Measurements from ENCODE around the gene PDE11A. TPM values are rescaled to one million over a fixed set of nuclear protein-coding genes. Genes with fewer than 3 reads are reported as not detected.

PDE11A gene
- total and polyA plus RNA-seq, 9 donors: 0.15 to 2.0 (median 0.42) TPM; not detected in 1

- Histone ChIP-seq H3K27ac (no peak overlapping the region), H3K27me3 (no peaks in the 10 kb centered on the region), H3K9me3 (no peaks in the 10 kb centered on the region), H3K4me3 (no peak overlapping the region), H3K4me1 (ENCODE audit: insufficient read depth) (no peaks in the 10 kb centered on the region), H3K36me3 (no peaks in the 10 kb centered on the region)
- no peak for TF ChIP-seq EP300 (IDR thresholded peaks at IDR 0.05)
- TF ChIP-seq POLR2A (IDR thresholded peaks at IDR 0.05): no peak
- no peak for TF ChIP-seq CTCF (IDR thresholded peaks at IDR 0.05)
- DNase-seq: no peak
- WGBS, 3 donors: 88 to 95% (median 92%) methylated on average over 1 of the region's 1 CpG
- intact Hi-C loops (cut with DNase I): no loop called here
Observed at GRCh38 chr2:178066890-178067669, 5.5 kb downstream of the PDE11A start.

GRCh38 chr2:178066324-178066723, 6.3 kb downstream of the PDE11A start:
- TF ChIP-seq POLR2A (IDR thresholded peaks at IDR 0.05) (no peak), EP300 (IDR thresholded peaks at IDR 0.05) (no peak), CTCF (IDR thresholded peaks at IDR 0.05) (no peak)
- no peak for DNase-seq
- WGBS, 3 donors: 90 to 94% (median 92%) methylated on average over 3 of the region's 3 CpGs
- no peaks in the 10 kb centered on the region for H3K4me1 ChIP-seq (ENCODE audit: insufficient read depth)
- H3K36me3 ChIP-seq: no peaks in the 10 kb centered on the region
- H3K4me3 ChIP-seq: no peak overlapping the region
- H3K27ac ChIP-seq: no peak overlapping the region
- intact Hi-C loops (cut with DNase I): no loop called here
- no peaks in the 10 kb centered on the region for H3K9me3 ChIP-seq
- H3K27me3 ChIP-seq: no peaks in the 10 kb centered on the region

DNA sequence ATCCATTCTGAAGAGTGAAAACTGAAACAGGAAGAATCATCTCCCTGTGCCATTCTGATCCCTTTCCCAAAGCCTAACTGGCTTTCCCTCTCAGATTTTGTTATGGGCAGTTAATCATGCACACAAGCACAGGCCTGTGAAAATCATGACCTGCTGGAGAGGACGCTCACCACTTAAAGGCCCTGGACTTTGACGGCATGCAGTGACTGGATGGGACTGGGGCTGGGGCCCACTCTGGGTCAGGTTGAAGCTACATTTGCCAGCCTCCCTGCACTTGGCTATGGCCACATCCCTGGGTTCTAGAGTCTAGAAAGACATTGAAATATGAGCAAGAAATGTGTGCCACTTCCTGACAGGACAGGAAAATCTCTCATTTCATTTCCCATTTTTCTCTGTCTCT, 12.9 kb downstream of the PDE11A start:
- WGBS, 3 donors: 64 to 71% (median 71%) methylated on average over 2 of the region's 2 CpGs
- no peak for DNase-seq
- H3K4me3 ChIP-seq: no peak overlapping the region
- intact Hi-C loops (cut with DNase I): no loop called here
- no peak overlapping the region for H3K27ac ChIP-seq
- no peaks in the 10 kb centered on the region for H3K9me3 ChIP-seq
- H3K36me3 ChIP-seq: no peaks in the 10 kb centered on the region
- TF ChIP-seq CTCF (IDR thresholded peaks at IDR 0.05) (no peak), POLR2A (IDR thresholded peaks at IDR 0.05) (no peak), EP300 (IDR thresholded peaks at IDR 0.05) (no peak)
- no peaks in the 10 kb centered on the region for H3K4me1 ChIP-seq (ENCODE audit: insufficient read depth)
- H3K27me3 ChIP-seq: no peaks in the 10 kb centered on the region

DNA sequence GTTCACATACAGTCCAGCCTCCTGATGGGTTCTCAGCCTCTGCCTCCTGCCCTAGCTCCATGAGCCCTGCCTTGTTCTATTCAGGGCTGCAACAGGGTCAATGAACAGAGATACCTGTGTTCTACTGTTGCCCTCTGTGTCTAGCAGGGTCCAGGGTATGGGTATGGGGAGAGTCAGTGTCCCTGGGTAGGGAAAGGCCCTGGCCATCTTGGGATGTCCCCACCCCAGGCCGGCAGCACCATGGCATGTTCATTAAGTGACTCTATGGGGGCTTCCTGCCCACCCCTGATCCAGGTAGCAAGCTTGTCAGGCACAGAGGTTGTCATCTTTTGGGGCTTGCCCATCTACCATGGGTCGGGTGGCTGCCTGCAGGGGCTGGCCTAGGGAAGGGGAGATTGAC, 13.5 kb downstream of the PDE11A start:
- Histone ChIP-seq H3K4me1 (ENCODE audit: insufficient read depth) (no peaks in the 10 kb centered on the region), H3K27me3 (no peaks in the 10 kb centered on the region), H3K27ac (no peak overlapping the region), H3K4me3 (no peak overlapping the region), H3K36me3 (no peaks in the 10 kb centered on the region), H3K9me3 (no peaks in the 10 kb centered on the region)
- TF ChIP-seq CTCF (IDR thresholded peaks at IDR 0.05) (no peak), EP300 (IDR thresholded peaks at IDR 0.05) (no peak), POLR2A (IDR thresholded peaks at IDR 0.05) (no peak)
- WGBS, 3 donors: 75 to 94% (median 88%) methylated on average over 2 of the region's 2 CpGs
- no peak for DNase-seq
- intact Hi-C loops (cut with DNase I): no loop called here
